Neural progenitor cell (in vitro differentiated cells): ENCODE results near the gene EVL. TPM values are rescaled to one million over a fixed set of nuclear protein-coding genes. Genes with fewer than 3 reads are reported as not detected.

Experiments used
- DNase-seq: peaks from one replicate; pipeline ENCODE4 v3.0.0-alpha.2; 2016; ENCODE audit warnings: low spot score
- H2AFZ ChIP-seq: fragments of 200-600 bp; sonication (generic); replicated peaks from 2 replicates; pipeline ENCODE4 v1.6.1; 2016; ENCODE audit warnings: antibody characterized with exemption
- H3F3A ChIP-seq: fragments of 200-600 bp; sonication (generic); 2 replicates; pipeline ENCODE4 v1.6.1; 2016; ENCODE audit warnings: antibody characterized with exemption, low read depth
- H3K27ac ChIP-seq: fragments of 200-600 bp; sonication (generic); 2 replicates; pipeline ENCODE4 v1.5.1; 2016; ENCODE audit warnings: mild to moderate bottlenecking
- H3K27me3 ChIP-seq: fragments of 200-600 bp; sonication (generic); 2 replicates; pipeline ENCODE4 v1.6.1; 2016; ENCODE audit warnings: mild to moderate bottlenecking, moderate library complexity
- H3K36me3 ChIP-seq: fragments of 200-600 bp; sonication (generic); 2 replicates; pipeline ENCODE4 v1.5.1; 2016
- H3K4me1 ChIP-seq: fragments of 200-600 bp; sonication (generic); 2 replicates; pipeline ENCODE4 v1.6.1; 2016; ENCODE audit warnings: mixed run types
- H3K4me2 ChIP-seq: fragments of 200-600 bp; sonication (generic); 2 replicates; pipeline ENCODE4 v1.6.1; 2016
- H3K4me3 ChIP-seq: fragments of 200-600 bp; sonication (generic); 2 replicates; pipeline ENCODE4 v1.5.1; 2016
- H3K79me2 ChIP-seq: fragments of 200-600 bp; sonication (generic); 2 replicates; pipeline ENCODE4 v1.6.1; 2016; ENCODE audit warnings: low read depth
- H3K9ac ChIP-seq: fragments of 200-600 bp; sonication (generic); 2 replicates; pipeline ENCODE4 v1.6.1; 2016
- H3K9me3 ChIP-seq: fragments of 200-600 bp; sonication (generic); 2 replicates; pipeline ENCODE4 v1.5.1; 2016; ENCODE audit warnings: low read depth
- H4K20me1 ChIP-seq: fragments of 200-600 bp; sonication (generic); 2 replicates; pipeline ENCODE4 v1.6.1; 2016; ENCODE audit warnings: low read depth
- H3K27ac Mint-ChIP-seq: 3 replicates; pipeline ENCODE4 v1.8.0; 2021; ENCODE audit warnings: mixed read lengths
- H3K27me3 Mint-ChIP-seq: 2 replicates; pipeline ENCODE4 v1.8.0; 2022; ENCODE audit warnings: low read depth, mild to moderate bottlenecking, inconsistent platforms, moderate library complexity, mixed read lengths; ENCODE audit not compliant: insufficient read depth
- H3K36me3 Mint-ChIP-seq: 3 replicates; pipeline ENCODE4 v1.8.0; 2021; ENCODE audit warnings: mixed read lengths
- H3K4me1 Mint-ChIP-seq: 3 replicates; pipeline ENCODE4 v1.8.0; 2021; ENCODE audit warnings: mixed read lengths
- H3K4me3 Mint-ChIP-seq: 3 replicates; pipeline ENCODE4 v1.8.0; 2021; ENCODE audit warnings: mild to moderate bottlenecking, moderate library complexity, mixed read lengths
- H3K9me3 Mint-ChIP-seq: 3 replicates; pipeline ENCODE4 v1.8.0; 2020; ENCODE audit warnings: mixed read lengths
- EZH2 ChIP-seq: fragments of 200-600 bp; sonication (generic); IDR thresholded peaks from 2 replicates; pipeline ENCODE4 v1.6.1; 2017; ENCODE audit warnings: antibody characterized with exemption, mild to moderate bottlenecking, moderate library complexity
- EZH2phosphoT487 ChIP-seq: fragments of 200-600 bp; sonication (generic); IDR thresholded peaks from 2 replicates; pipeline ENCODE4 v1.6.1; 2017; ENCODE audit warnings: antibody characterized with exemption
- total RNA-seq: library from RNA; depleted of rRNA; stranded (reverse); fragments of >200 nt; gene quantifications from 2 replicates; pipeline ENCODE4 v1.2.3, GENCODE V29; 2015; ENCODE audit warnings: low replicate concordance
- TF ChIP-seq, protein P1 (sequence below): fragments of 200-600 bp; sonication (generic); IDR thresholded peaks from 2 replicates; pipeline ENCODE4 v1.5.1; 2017; ENCODE audit warnings: antibody characterized with exemption, mild to moderate bottlenecking

EVL gene
- total RNA-seq, 1 donor from 2014 or later, result 49.2 TPM

DNA sequence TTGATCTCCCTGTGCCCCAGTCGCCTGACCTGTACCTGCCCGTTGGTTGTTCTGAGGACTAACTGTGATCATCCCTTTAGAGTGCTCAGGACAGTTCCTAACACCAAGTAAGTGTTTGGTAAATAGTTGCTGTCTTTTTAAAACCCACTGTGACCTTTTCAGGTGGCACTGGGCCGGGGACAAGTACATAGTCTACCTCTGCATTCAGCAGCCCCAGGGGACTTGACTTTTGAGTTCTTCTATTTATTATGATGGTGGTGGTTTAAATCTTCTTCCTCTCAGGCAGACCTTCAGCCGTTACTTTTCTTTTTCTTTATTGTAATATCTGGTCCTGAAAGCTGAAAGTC lies 38.8 kb downstream of the EVL start:
- H3K4me2 ChIP-seq, result no peak overlapping the region
- DNase-seq, result no peak
- peaks cover 14% of the 10 kb centered on the region for H3K4me1 Mint-ChIP-seq
- TF ChIP-seq EZH2phosphoT487, result no peak
- TF ChIP-seq, protein P1, sequence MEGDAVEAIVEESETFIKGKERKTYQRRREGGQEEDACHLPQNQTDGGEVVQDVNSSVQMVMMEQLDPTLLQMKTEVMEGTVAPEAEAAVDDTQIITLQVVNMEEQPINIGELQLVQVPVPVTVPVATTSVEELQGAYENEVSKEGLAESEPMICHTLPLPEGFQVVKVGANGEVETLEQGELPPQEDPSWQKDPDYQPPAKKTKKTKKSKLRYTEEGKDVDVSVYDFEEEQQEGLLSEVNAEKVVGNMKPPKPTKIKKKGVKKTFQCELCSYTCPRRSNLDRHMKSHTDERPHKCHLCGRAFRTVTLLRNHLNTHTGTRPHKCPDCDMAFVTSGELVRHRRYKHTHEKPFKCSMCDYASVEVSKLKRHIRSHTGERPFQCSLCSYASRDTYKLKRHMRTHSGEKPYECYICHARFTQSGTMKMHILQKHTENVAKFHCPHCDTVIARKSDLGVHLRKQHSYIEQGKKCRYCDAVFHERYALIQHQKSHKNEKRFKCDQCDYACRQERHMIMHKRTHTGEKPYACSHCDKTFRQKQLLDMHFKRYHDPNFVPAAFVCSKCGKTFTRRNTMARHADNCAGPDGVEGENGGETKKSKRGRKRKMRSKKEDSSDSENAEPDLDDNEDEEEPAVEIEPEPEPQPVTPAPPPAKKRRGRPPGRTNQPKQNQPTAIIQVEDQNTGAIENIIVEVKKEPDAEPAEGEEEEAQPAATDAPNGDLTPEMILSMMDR, result no peak
- no peak for TF ChIP-seq EZH2
- peaks cover 2% of the 10 kb centered on the region for H3K9me3 Mint-ChIP-seq
- no peaks in the 10 kb centered on the region for H3K4me1 ChIP-seq
- no peak overlapping the region for H2AFZ ChIP-seq
- peaks cover 4% of the 10 kb centered on the region for H3K27me3 Mint-ChIP-seq
- no peaks in the 10 kb centered on the region for H3K9me3 ChIP-seq
- H4K20me1 ChIP-seq, result peaks cover 10% of the 10 kb centered on the region
- no peaks in the 10 kb centered on the region for H3K27me3 ChIP-seq
- no peak overlapping the region for H3K4me3 Mint-ChIP-seq
- no peaks in the 10 kb centered on the region for H3F3A ChIP-seq
- no peak overlapping the region for H3K9ac ChIP-seq
- H3K79me2 ChIP-seq, result no peaks in the 10 kb centered on the region
- H3K36me3 ChIP-seq, result no peaks in the 10 kb centered on the region
- H3K4me3 ChIP-seq, result no peak overlapping the region
- H3K27ac ChIP-seq, result no peak overlapping the region
- H3K36me3 Mint-ChIP-seq, result peaks cover 15% of the 10 kb centered on the region
- no peak overlapping the region for H3K27ac Mint-ChIP-seq

DNA sequence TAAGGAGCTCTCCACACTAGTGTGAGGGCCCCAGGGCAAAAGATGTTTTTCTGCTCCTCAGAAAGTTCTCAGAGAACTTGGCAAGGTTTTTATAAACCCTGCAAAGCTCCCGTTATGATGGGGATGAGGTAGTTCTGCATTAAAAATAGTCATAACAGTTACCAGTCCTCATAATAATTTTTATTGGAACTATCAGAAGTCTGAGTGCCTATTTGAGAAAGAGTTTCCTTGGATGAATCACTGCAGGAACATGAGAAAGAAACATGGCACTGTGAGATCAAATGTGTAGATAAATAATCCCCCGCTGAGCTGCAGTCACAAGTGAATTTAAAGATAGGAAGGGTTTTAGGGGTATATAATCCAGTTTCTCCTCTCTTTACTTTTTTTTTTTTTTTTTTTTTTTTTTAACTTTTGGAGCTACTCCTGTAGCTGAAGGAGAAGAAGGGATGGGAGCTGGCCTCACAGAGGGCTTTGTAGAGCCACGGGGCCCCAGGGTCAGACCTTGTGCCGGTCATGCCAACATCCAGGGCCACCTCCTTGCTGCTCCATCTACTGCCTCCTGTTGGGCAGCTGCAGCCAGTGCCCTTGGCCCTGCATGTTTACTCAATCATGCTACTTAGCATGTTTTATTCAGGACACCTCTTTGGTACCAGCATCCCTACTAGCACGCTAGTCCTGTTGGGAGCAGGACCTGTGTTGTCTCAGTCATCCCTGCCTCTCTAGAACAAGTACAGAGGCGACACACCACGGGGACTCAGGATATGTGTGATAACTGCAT lies 39.5 kb downstream of the EVL start:
- Histone ChIP-seq H3K36me3 (no peaks in the 10 kb centered on the region), H3K27me3 (no peaks in the 10 kb centered on the region), H3K9ac (no peak overlapping the region), H3K79me2 (no peaks in the 10 kb centered on the region), H3K27ac (no peak overlapping the region), H3K4me3 (no peak overlapping the region), H3K9me3 (no peaks in the 10 kb centered on the region), H2AFZ (no peak overlapping the region), H3K4me2 (no peak overlapping the region), H3K4me1 (no peaks in the 10 kb centered on the region), H4K20me1 (peaks cover 15% of the 10 kb centered on the region), H3F3A (no peaks in the 10 kb centered on the region)
- Mint-ChIP-seq H3K4me1 (peaks cover 15% of the 10 kb centered on the region), H3K27me3 (peaks cover 7% of the 10 kb centered on the region), H3K9me3 (peaks cover 2% of the 10 kb centered on the region), H3K27ac (no peak overlapping the region), H3K36me3 (peaks cover 15% of the 10 kb centered on the region), H3K4me3 (no peak overlapping the region)
- no peak for TF ChIP-seq EZH2phosphoT487
- TF ChIP-seq, protein P1, result peak; percentile 7
- no peak for DNase-seq

DNA sequence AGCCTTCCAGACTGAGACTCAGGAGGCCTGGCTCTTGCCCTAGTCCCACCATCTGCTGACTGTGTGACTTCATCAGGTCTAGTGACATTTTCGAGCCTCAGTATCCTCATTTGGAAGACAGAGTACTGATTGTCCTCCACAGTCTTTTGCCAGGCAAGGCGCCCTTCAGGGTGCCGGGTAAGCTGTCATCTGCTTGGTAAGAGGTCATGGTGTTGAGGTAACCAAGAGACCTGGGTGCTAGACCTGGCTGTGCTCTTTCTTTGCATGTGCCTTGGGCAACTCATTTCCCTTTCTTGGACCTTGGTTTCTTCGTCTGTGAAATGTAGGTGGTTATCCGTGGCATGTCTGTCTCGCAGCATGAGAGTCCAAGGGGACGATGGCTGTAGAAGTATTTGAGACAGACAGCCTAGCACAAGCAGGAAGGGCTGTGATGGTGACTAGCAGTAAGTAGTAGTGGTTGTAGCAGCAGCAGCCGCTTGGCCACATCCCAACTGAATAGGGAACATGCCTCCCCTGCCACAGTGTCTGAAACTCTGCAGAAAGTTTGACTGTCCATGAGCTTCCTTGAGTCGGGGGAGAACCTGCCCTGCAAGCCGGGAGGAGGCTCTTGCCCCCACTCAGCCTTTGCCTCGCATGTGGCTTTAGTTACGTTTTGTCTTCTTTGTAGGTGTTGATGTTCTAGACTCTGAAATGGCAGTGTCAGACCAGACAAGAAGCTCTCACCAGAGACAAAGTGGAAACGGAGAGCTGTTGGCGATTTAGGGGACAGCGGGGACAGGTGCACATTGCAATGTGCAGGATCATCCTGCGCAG lies 40.3 kb downstream of the EVL start:
- DNase-seq, result no peak
- H2AFZ ChIP-seq, result no peak overlapping the region
- no peak overlapping the region for H3K27ac Mint-ChIP-seq
- peaks cover 15% of the 10 kb centered on the region for H4K20me1 ChIP-seq
- H3K9ac ChIP-seq, result no peak overlapping the region
- H3F3A ChIP-seq, result no peaks in the 10 kb centered on the region
- H3K27ac ChIP-seq, result no peak overlapping the region
- peaks cover 10% of the 10 kb centered on the region for H3K36me3 Mint-ChIP-seq
- peaks cover 15% of the 10 kb centered on the region for H3K4me1 Mint-ChIP-seq
- no peaks in the 10 kb centered on the region for H3K27me3 ChIP-seq
- no peaks in the 10 kb centered on the region for H3K36me3 ChIP-seq
- no peak overlapping the region for H3K4me2 ChIP-seq
- peaks cover 2% of the 10 kb centered on the region for H3K9me3 Mint-ChIP-seq
- H3K4me3 Mint-ChIP-seq, result no peak overlapping the region
- peaks cover 7% of the 10 kb centered on the region for H3K27me3 Mint-ChIP-seq
- no peak overlapping the region for H3K4me3 ChIP-seq
- no peaks in the 10 kb centered on the region for H3K4me1 ChIP-seq
- H3K9me3 ChIP-seq, result no peaks in the 10 kb centered on the region
- H3K79me2 ChIP-seq, result no peaks in the 10 kb centered on the region
- TF ChIP-seq, protein P1, result no peak
- TF ChIP-seq EZH2phosphoT487 (no peak), EZH2 (no peak)
